Muscle layer of colon (tissue), 2 donors: ENCODE results near the gene APBB2.
"Not testable (repeated sequence)": the region's sequence is repeated elsewhere in the genome, so short reads cannot be mapped to it uniquely, and the experiment has no call there.

ENCODE experiments used
- H3K27ac ChIP-seq: one replicate; pipeline ENCODE4 v1.7.0; 2013; ENCODE audit warnings: low read depth, mild to moderate bottlenecking, low read length, moderate library complexity
- H3K27me3 ChIP-seq, 2 donors: one replicate each; pipeline ENCODE4 v1.7.0; 2013; ENCODE audit warnings: low read length in 2 of 2, mild to moderate bottlenecking in 2 of 2; ENCODE audit not compliant: insufficient read depth in 2 of 2, control insufficient read depth in 1 of 2
- H3K36me3 ChIP-seq: one replicate; pipeline ENCODE4 v1.7.0; 2013; ENCODE audit warnings: mild to moderate bottlenecking, low read length; ENCODE audit not compliant: insufficient read depth
- H3K4me1 ChIP-seq: one replicate; pipeline ENCODE4 v1.7.0; 2013; ENCODE audit warnings: mild to moderate bottlenecking, low read length; ENCODE audit not compliant: insufficient read depth
- H3K4me3 ChIP-seq, 2 donors: one replicate each; pipeline ENCODE4 v1.7.0; 2013; ENCODE audit warnings: low read length in 2 of 2, low read depth in 1 of 2, mild to moderate bottlenecking in 1 of 2, moderate library complexity in 1 of 2
- H3K9ac ChIP-seq: one replicate; pipeline ENCODE4 v1.7.0; 2013; ENCODE audit warnings: low read length
- H3K9me3 ChIP-seq: one replicate; pipeline ENCODE4 v1.7.0; 2013; ENCODE audit warnings: mild to moderate bottlenecking, low read length
- donor health status: abdominal sarcoma.
- donor health status: Adenocarcinoma of cecum.

The APBB2 gene

GRCh38 chr4:41015016-41015675 lies 199.2 kb downstream of the APBB2 start:
- Histone ChIP-seq H3K4me3 (no peak overlapping the region), H3K9ac (no peak overlapping the region), H3K36me3 (no peaks in the 10 kb centered on the region), H3K4me1 (no peaks in the 10 kb centered on the region), H3K27ac (no peak overlapping the region), H3K27me3 (no peaks in the 10 kb centered on the region), H3K9me3 (no peaks in the 10 kb centered on the region)

DNA sequence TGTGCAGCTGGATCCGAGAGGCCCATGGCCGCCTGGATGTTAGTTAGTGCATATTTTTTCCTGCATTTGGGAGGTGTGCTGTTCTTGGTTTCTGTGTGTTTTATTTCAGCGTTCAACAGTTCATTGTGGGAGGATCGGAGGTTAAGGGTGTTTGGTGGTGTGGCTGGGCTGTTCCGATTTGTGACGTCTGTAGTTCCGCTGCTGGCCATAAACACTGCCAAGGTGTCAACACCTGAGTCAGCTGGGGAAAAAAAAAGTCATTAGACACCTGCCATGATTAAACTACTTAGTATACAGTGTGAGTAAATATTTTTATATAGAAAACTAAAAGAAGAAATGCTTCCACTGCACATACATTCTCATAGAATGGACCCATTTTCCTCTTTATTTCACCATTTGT lies 200.2 kb downstream of the APBB2 start:
- Histone ChIP-seq H3K4me1 (no peaks in the 10 kb centered on the region), H3K27ac (no peak overlapping the region), H3K9me3 (no peaks in the 10 kb centered on the region), H3K36me3 (no peaks in the 10 kb centered on the region), H3K27me3 (no peaks in the 10 kb centered on the region), H3K9ac (no peak overlapping the region), H3K4me3 (no peak overlapping the region)

- H3K4me3 ChIP-seq, result no peak overlapping the region
- H3K27ac ChIP-seq, result no peak overlapping the region
- H3K4me1 ChIP-seq, result no peaks in the 10 kb centered on the region
These were observed 200.6 kb downstream of the APBB2 start for GRCh38 chr4:41013746-41014145.

GRCh38 chr4:41012911-41013310 lies 201.4 kb downstream of the APBB2 start:
- H3K9me3 ChIP-seq, result no peaks in the 10 kb centered on the region
- no peak overlapping the region for H3K4me3 ChIP-seq
- H3K27ac ChIP-seq, result no peak overlapping the region
- H3K4me1 ChIP-seq, result no peaks in the 10 kb centered on the region
- no peak overlapping the region for H3K9ac ChIP-seq
- H3K27me3 ChIP-seq, result no peaks in the 10 kb centered on the region
- no peaks in the 10 kb centered on the region for H3K36me3 ChIP-seq

More at GRCh38 chr4:41013746-41014145, 200.6 kb downstream of the APBB2 start:
- Histone ChIP-seq H3K9me3 (no peaks in the 10 kb centered on the region), H3K36me3 (no peaks in the 10 kb centered on the region), H3K9ac (no peak overlapping the region), H3K27me3 (no peaks in the 10 kb centered on the region)

GRCh38 chr4:41012293-41012692 lies 202.0 kb downstream of the APBB2 start:
- H3K4me1 ChIP-seq, result no peaks in the 10 kb centered on the region
- no peaks in the 10 kb centered on the region for H3K27me3 ChIP-seq
- no peak overlapping the region for H3K9ac ChIP-seq
- H3K36me3 ChIP-seq, result no peaks in the 10 kb centered on the region
- no peak overlapping the region for H3K27ac ChIP-seq
- H3K9me3 ChIP-seq, result no peaks in the 10 kb centered on the region
- no peak overlapping the region for H3K4me3 ChIP-seq

- H3K9ac ChIP-seq, result no peak overlapping the region
- no peaks in the 10 kb centered on the region for H3K27me3 ChIP-seq
- H3K27ac ChIP-seq, result no peak overlapping the region
- H3K4me3 ChIP-seq, result no peak overlapping the region
- H3K36me3 ChIP-seq, result no peaks in the 10 kb centered on the region
- no peaks in the 10 kb centered on the region for H3K4me1 ChIP-seq
- no peaks in the 10 kb centered on the region for H3K9me3 ChIP-seq
These were observed 204.9 kb downstream of the APBB2 start for GRCh38 chr4:41009411-41009810.

DNA sequence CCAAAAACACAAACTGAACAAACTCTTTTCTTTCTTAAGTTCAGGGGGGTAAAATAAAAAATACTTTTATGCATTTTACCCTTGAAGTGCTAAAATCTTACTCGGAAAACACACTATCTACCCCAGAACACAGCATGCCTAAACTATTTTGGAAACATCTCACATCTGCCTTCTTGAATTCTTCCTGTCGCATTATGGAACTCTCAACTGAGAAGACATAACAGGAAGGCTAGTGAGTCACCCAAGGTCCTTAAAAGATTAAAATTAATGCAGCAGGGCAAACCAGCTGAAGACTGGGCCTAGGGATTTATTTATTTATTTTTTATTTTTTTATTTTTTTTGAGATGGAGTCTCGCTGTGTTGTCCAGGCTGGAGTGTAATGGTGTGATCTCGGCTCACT lies 208.2 kb downstream of the APBB2 start:
- Histone ChIP-seq H3K27ac (no peak overlapping the region), H3K4me3 (no peak overlapping the region), H3K36me3 (no peaks in the 10 kb centered on the region), H3K9ac (no peak overlapping the region), H3K4me1 (no peaks in the 10 kb centered on the region), H3K9me3 (no peaks in the 10 kb centered on the region), H3K27me3 (no peaks in the 10 kb centered on the region)

GRCh38 chr4:41002309-41002708 lies 212.0 kb downstream of the APBB2 start:
- no peaks in the 10 kb centered on the region for H3K36me3 ChIP-seq
- no peak overlapping the region for H3K27ac ChIP-seq
- no peak overlapping the region for H3K4me3 ChIP-seq
- no peaks in the 10 kb centered on the region for H3K4me1 ChIP-seq
- no peak overlapping the region for H3K9ac ChIP-seq
- H3K27me3 ChIP-seq, result no peaks in the 10 kb centered on the region
- no peaks in the 10 kb centered on the region for H3K9me3 ChIP-seq

GRCh38 chr4:41000356-41000755 lies 214.0 kb downstream of the APBB2 start:
- Histone ChIP-seq H3K27me3 (no peaks in the 10 kb centered on the region), H3K4me3 (no peak overlapping the region), H3K27ac (no peak overlapping the region), H3K9ac (no peak overlapping the region), H3K36me3 (no peaks in the 10 kb centered on the region), H3K9me3 (no peaks in the 10 kb centered on the region), H3K4me1 (no peaks in the 10 kb centered on the region)

GRCh38 chr4:40998675-40999358 lies 215.5 kb downstream of the APBB2 start:
- Histone ChIP-seq H3K27ac (no peak overlapping the region), H3K9me3 (no peaks in the 10 kb centered on the region), H3K27me3 (no peaks in the 10 kb centered on the region), H3K36me3 (no peaks in the 10 kb centered on the region), H3K9ac (no peak overlapping the region), H3K4me3 (no peak overlapping the region), H3K4me1 (no peaks in the 10 kb centered on the region)

- Histone ChIP-seq H3K36me3 (no peaks in the 10 kb centered on the region), H3K27ac (no peak overlapping the region), H3K27me3 (no peaks in the 10 kb centered on the region), H3K9me3 (no peaks in the 10 kb centered on the region), H3K4me3 (no peak overlapping the region), H3K9ac (no peak overlapping the region), H3K4me1 (no peaks in the 10 kb centered on the region)
These were observed 218.5 kb downstream of the APBB2 start for GRCh38 chr4:40995850-40996249.

- not testable (repeated sequence) for H3K36me3 ChIP-seq, H3K27ac ChIP-seq, H3K9me3 ChIP-seq, H3K4me1 ChIP-seq, H3K4me3 ChIP-seq, H3K9ac ChIP-seq, H3K27me3 ChIP-seq
These were observed 220.0 kb downstream of the APBB2 start for GRCh38 chr4:40994321-40994720.
